Measurements from ENCODE around the gene DLGAP1. TPM values are rescaled to one million over a fixed set of nuclear protein-coding genes. Genes with fewer than 3 reads are reported as not detected.

The DLGAP1 gene
- total and polyA plus RNA-seq, 9 donors: 2.0 to 42.7 (median 3.8) TPM

DNA sequence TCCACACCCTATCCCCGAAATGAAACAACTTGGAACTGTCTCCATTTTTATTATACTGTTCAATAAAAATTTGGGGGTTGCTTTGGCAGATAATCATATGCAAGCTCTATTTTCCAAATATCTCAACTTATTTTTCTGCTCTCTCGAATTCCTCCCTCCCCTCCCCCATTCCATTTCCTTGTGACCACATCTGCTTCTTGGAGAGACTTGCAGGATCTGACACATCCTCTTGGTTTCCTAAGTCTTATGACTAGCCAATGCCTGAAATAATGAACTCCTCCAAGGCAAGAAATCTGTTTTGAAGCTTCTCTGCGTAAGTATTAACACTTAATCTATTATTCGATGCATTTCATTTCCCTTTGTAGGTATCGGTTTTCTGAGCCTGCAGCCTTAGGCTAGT lies 989.1 kb downstream of the DLGAP1 start:
- no peak for DNase-seq
- no peaks in the 10 kb centered on the region for H3K4me1 ChIP-seq (ENCODE audit: insufficient read depth)
- TF ChIP-seq POLR2A (IDR thresholded peaks at IDR 0.05): no peak
- TF ChIP-seq EP300 (IDR thresholded peaks at IDR 0.05): no peak
- TF ChIP-seq CTCF (IDR thresholded peaks at IDR 0.05): no peak
- 63 to 67% (median 63%) methylated on average over 5 of the region's 5 CpGs for WGBS, 3 donors
- no peaks in the 10 kb centered on the region for H3K27me3 ChIP-seq
- no peaks in the 10 kb centered on the region for H3K36me3 ChIP-seq
- intact Hi-C loops (cut with DNase I): no loop called here
- no peaks in the 10 kb centered on the region for H3K9me3 ChIP-seq
- no peak overlapping the region for H3K27ac ChIP-seq
- H3K4me3 ChIP-seq: no peak overlapping the region

DNA sequence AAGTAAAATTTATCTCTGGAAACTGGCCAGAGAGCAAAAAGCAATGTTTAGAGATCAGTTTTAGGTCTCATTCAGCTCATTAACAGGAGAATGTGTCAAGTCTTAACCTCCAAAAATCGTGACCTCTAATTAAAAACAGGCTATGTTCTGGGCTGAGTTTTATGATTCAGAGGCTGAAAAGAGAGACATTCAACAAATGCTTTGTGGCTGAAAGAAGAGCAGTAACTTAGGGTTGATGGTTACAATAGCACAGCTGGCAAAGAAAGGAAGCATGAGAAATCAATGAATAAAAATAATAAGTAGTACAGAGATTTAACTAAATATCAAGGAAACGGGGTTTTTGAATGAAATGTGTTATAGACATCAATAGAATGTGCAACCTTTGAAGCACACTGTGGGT lies 992.1 kb downstream of the DLGAP1 start:
- DNase-seq: no peak
- TF ChIP-seq CTCF (IDR thresholded peaks at IDR 0.05): no peak
- no peak for TF ChIP-seq POLR2A (IDR thresholded peaks at IDR 0.05)
- TF ChIP-seq EP300 (IDR thresholded peaks at IDR 0.05): no peak
- WGBS, 3 donors: 17 to 21% (median 19%) methylated on average over 2 of the region's 2 CpGs
- no peaks in the 10 kb centered on the region for H3K27me3 ChIP-seq
- H3K36me3 ChIP-seq: no peaks in the 10 kb centered on the region
- H3K27ac ChIP-seq: no peak overlapping the region
- no peaks in the 10 kb centered on the region for H3K4me1 ChIP-seq (ENCODE audit: insufficient read depth)
- H3K9me3 ChIP-seq: no peaks in the 10 kb centered on the region
- H3K4me3 ChIP-seq: no peak overlapping the region
- intact Hi-C loops (cut with DNase I): no loop called here

- Histone ChIP-seq H3K4me3 (no peak overlapping the region), H3K36me3 (no peaks in the 10 kb centered on the region), H3K27ac (no peak overlapping the region), H3K9me3 (no peaks in the 10 kb centered on the region), H3K4me1 (ENCODE audit: insufficient read depth) (no peaks in the 10 kb centered on the region), H3K27me3 (no peaks in the 10 kb centered on the region)
- 95 to 97% (median 95%) methylated on average over 5 of the region's 5 CpGs for WGBS, 3 donors
- intact Hi-C loops (cut with DNase I): no loop called here
- no peak for DNase-seq
- TF ChIP-seq POLR2A (IDR thresholded peaks at IDR 0.05) (no peak), EP300 (IDR thresholded peaks at IDR 0.05) (no peak), CTCF (IDR thresholded peaks at IDR 0.05) (no peak)
These were observed 993.4 kb downstream of the DLGAP1 start for GRCh38 chr18:3461704-3462103.

DNA sequence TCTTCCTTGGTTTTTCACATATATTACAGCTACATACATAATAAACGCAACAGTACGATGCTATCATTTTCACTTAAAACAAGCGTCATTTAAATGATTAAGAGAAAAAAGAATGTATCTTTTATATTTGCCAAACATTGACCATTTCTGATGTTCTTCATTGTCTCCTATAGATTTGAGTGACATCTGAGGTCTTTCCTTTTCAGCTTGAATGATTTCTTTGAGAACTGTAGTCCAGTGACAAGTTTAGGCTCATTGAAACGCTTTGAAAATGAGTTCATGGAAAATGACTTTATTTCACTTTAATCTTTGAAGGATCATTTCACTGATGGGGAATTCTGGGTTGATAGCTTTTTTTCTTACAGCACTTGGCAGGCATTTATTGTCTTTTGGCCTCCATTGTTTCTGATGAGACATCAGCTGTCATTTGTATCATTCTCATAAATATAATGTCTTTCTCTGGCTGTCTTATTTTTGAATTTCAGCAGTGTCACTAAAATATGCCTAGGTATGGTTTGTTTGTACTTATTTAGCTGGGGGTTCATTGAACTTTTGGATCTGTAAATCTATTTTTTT lies 994.2 kb downstream of the DLGAP1 start:
- WGBS, 3 donors: 98% methylated on average over 4 of the region's 4 CpGs
- H3K4me3 ChIP-seq: no peak overlapping the region
- DNase-seq: no peak
- no peak overlapping the region for H3K27ac ChIP-seq
- TF ChIP-seq CTCF (IDR thresholded peaks at IDR 0.05) (no peak), POLR2A (IDR thresholded peaks at IDR 0.05) (no peak), EP300 (IDR thresholded peaks at IDR 0.05) (no peak)
- H3K4me1 ChIP-seq (ENCODE audit: insufficient read depth): no peaks in the 10 kb centered on the region
- no peaks in the 10 kb centered on the region for H3K9me3 ChIP-seq
- no peaks in the 10 kb centered on the region for H3K27me3 ChIP-seq
- no peaks in the 10 kb centered on the region for H3K36me3 ChIP-seq
- intact Hi-C loops (cut with DNase I): no loop called here
